HG02588 (cell line): ENCODE results near the gene TMEM250.
"Not testable (repeated sequence)": the region's sequence is repeated elsewhere in the genome, so short reads cannot be mapped to it uniquely, and the experiment has no call there.

Source experiments
- ATAC-seq: cut with Tn5 transposase; IDR thresholded peaks from one replicate; pipeline ENCODE4 v1.9.1; 2021; ENCODE audit warnings: mild to moderate bottlenecking, moderate library complexity; ENCODE audit not compliant: unreplicated experiment

The TMEM250 gene

DNA sequence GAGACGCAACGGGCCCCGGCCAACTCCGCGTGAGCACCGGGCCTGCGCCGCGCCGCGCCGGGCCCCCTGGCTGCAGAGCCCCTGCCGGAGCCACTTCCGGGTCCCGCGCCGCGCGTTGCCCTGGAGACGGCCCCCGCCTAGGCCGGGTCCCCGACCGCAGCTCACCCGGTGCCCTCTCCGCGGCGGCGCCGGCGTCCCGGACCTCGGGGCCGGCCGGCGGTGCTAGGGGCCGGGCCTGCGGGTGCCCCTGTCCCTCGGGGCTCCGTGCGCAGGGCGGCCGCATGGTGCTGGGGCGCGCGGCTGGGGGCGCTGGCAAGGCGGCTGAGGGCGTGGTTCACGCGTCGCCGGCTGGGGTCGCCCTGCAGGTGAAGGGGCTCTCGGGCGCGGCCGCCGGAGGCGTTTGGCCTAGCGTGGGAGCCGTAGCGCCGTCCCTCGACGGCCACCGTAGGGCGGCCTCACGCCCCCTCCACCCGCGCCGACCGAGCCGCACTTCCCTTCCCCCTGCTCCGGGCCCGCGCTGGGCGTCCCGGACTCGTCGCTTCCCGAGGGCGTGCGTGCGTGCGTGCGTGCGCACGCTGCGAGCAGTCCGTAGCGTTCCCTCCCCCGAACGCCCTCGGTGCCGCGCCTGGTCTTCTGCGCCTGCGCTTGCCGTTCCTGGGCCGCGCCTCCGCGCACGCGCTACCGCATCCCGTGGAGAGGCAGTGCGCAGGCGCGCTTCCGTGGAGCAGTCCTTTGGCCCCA, at the start of gene TMEM250:
TMEM250 (minus strand) TSS at position 556 of the 741 bp plus-strand sequence. CDS start 1,975 bp downstream, outside the sequence.
- ATAC-seq, result peak; percentile 75

DNA sequence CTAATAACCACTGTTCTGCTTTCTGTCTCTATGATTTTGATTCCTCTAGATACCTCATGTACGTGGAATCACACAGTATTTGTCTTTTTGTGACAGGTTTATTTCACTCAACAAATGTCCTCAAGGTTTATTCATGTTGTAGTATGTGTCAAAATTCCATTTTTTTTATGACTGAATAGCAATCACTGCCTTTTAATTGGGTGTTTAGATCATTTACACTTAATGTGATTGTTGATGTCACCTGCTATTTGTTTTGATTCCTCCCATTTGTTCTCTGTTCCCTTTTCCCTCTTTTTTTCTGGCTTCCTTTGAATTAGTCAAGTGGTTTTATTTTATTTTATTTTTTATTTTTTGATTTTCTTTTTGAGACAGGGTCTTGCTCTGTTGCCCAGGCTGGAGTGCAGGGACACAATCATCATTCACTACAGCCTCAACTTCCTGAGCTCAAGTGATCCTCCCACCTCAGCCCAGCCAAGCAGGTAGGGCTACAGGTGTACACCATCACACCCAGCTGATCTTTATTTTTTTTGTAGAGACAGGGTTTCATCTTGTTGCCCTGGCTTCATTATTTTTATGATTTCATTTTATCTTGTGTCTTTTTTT, 44.7 kb upstream of the TMEM250 start:
- no peak for ATAC-seq

GRCh38 chr9:136160995-136161610, 42.4 kb upstream of the TMEM250 start:
- no peak for ATAC-seq

- no peak for ATAC-seq
Measured at GRCh38 chr9:136160381-136160841, 41.7 kb upstream of the TMEM250 start.

DNA sequence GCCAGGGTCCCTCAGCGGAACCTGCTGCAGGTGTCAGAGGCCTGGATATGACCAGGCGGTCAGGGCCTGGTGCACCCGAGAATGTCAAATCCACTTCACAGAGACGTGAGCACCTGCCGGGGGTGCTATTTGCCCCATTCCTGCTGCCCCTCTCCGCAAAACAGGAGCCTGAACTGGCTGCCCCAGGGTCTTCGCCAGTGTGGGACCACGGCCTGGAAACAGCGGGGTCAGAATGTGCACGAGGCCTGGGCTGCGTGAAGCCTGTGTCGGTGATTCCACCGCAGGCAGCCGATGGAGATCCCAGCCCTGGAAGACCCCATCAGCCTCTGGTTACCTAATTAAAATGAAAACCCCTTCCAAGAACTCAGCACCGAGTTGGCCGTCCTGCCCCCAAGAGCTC, 41.2 kb upstream of the TMEM250 start:
- ATAC-seq, result no peak

- no peak for ATAC-seq
Measured at GRCh38 chr9:136157477-136158265, 39.0 kb upstream of the TMEM250 start.

- ATAC-seq, result no peak
Measured at GRCh38 chr9:136156209-136157120, 37.8 kb upstream of the TMEM250 start.

DNA sequence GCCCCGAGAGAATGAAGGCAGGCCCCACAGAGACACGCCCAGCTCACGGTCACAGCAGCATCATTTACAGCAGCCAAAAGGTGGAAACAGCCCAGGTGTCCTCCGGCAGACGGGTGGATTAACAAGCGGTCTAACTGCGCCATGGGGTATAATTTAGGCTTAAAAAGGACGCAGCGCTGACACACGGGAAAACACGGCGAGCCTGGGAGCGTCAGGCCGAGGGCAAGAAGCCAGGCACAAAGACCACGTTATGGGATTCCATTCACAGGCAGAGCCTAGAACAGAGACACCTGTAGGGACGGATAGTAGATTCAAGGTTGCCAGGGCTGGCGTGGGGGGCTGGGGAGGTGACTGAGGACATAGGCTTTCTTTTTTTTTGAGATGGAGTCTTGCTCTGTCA, 36.9 kb upstream of the TMEM250 start:
- no peak for ATAC-seq

DNA sequence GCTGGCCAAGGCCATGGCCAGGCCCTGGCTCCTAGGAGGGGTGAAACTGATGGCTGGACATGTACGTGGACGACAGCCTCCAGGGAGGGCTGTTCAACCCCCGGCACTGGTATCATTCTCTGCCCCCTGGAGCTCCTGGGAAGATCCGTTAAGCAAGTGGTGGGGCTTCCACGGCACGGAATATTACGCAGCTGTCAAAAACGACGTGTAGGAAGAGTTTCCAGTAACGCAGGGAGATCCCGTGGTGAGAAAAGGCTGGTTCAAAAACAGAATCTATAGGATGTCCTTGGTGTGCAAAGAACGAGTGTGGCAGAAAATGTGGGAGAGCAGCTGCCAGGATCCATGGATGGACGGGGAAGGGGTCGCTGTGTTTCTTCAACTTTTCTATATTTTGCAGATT, 36.3 kb upstream of the TMEM250 start:
- no peak for ATAC-seq

GRCh38 chr9:136153381-136154065, 34.8 kb upstream of the TMEM250 start:
- no peak for ATAC-seq

GRCh38 chr9:136152931-136153330, 34.3 kb upstream of the TMEM250 start:
- ATAC-seq, result no peak

DNA sequence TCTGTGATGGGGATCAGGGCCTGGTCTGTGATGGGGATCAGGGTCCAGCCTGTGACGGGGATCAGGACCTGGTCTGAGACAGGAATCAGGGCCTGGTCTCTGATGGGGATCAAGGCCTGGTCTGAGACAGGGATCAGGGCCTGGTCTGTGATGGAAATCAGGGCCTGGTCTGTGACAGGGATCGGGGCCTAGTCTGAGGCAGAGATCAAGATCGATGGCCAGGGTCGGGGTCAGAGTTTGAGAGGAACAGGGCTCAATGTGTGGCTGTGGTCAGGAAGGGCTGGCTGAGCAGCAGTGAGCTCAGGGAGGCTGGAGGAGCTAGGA, 33.8 kb upstream of the TMEM250 start:
- no peak for ATAC-seq

GRCh38 chr9:136151848-136152542, 33.3 kb upstream of the TMEM250 start:
- ATAC-seq, result no peak

DNA sequence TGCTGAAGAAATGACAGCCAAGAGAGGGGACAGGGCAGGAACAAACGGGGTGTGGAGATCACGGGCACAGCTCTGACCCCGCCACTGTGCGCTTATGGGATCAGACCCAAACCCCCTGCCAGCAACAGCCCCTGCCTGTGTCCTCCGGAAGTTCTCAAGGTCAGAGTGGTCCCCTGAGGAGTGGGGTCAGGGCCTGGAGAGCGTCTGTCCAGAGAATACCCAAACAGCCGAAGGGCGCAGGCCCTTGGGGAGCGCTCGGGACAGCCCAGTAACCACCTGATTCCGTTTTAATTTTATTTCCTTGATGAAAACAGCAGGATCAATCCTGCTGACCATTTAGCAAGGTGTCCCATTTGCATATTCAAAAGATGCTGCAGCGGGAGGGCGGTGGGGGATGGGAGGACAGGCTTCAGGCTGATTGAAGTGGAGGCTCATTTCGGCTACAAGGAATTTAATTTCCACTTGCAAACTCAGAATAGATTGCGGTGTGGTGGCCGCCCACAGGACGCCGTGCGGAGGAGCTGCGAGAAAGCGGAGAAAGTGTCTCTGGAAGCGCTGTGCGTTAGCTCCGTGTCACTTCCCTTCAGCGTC, 32.6 kb upstream of the TMEM250 start:
- no peak for ATAC-seq

DNA sequence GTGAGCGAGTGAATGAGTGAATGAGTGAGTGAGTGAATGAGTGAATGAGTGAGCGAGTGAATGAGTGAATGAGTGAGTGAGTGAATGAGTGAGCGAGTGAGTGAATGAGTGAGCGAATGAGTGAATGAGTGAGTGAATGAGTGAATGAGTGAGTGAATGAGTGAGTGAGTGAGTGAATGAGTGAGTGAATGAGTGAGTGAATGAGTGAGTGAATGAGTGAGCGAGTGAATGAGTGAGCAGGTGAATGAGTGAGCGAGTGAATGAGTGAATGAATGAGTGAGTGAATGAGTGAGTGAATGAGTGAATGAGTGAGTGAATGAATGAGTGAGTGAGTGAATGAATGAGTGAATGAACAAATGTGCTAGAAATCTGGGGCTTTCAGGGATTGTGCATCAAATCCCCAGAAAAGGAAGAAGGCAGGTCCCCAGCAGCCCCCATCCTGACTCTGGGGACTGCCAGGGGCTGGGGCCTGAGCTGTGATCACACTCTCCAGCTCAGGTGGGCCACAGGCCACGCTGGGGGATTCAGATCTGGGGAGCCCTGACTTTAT, 32.1 kb upstream of the TMEM250 start:
- not testable (repeated sequence) for ATAC-seq

DNA sequence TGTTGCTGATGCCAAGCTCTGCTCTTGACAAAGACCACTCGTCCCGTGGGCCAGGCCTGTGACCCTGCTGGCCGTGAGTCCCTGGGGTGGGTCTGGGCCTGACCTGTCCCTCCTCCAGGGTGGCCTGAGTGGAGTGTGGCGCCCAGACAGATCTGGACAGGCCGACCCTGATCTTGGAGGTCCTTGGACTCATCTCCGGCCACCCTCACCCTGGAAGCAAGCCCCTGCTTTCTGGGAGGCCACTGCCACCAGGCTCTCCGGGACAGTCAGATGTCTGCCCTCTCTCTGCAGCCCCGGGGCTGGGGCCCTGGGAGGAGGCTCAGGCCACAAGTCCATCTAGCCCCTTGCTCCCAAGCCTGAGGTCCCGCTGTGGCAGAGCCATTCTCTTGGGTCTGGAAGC, 31.2 kb upstream of the TMEM250 start:
- no peak for ATAC-seq

DNA sequence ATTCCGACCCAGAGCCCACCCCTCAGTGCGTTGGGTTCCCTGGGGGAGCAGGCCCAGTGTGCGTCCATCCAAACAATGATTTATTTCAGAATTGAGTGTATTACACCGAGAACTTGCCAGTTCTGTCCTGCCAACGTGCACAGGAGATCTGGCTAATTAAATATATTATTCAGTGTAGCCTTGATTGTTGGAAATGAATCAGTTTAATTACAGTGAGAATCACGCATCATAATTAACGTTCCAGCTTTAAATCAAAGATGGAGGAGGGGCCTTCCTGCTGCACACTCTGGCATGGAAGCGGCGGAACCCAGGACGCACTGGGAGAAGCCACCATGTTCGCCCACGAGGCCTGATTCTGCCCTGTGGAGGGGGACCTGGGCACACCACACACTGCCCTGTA, 30.7 kb upstream of the TMEM250 start:
- ATAC-seq, result no peak

- no peak for ATAC-seq
Measured at GRCh38 chr9:136148766-136149165, 30.1 kb upstream of the TMEM250 start.
